HFF-Myc (cell line): ENCODE data around the gene KISS1.

Experiments
- DNase-seq: peaks from one replicate; pipeline ENCODE4 v3.0.0-alpha.2; 2011; ENCODE audit warnings: low read depth; ENCODE audit errors: extremely low read depth
- H3K4me3 ChIP-seq: replicated peaks from 2 replicates; pipeline ENCODE4 v1.5.1; 2011; ENCODE audit warnings: low read depth, mild to moderate bottlenecking, control low read depth, low read length
- TF ChIP-seq, protein P1 (sequence below): IDR thresholded peaks from 2 replicates; pipeline ENCODE4 v1.5.1; 2012; ENCODE audit warnings: mild to moderate bottlenecking, low read depth, low read length, control low read depth; ENCODE audit errors: missing control alignments

KISS1 gene

GRCh38 chr1:204141131-204141530, 55.2 kb downstream of the KISS1 start:
- DNase-seq: no peak
- TF ChIP-seq, protein P1, sequence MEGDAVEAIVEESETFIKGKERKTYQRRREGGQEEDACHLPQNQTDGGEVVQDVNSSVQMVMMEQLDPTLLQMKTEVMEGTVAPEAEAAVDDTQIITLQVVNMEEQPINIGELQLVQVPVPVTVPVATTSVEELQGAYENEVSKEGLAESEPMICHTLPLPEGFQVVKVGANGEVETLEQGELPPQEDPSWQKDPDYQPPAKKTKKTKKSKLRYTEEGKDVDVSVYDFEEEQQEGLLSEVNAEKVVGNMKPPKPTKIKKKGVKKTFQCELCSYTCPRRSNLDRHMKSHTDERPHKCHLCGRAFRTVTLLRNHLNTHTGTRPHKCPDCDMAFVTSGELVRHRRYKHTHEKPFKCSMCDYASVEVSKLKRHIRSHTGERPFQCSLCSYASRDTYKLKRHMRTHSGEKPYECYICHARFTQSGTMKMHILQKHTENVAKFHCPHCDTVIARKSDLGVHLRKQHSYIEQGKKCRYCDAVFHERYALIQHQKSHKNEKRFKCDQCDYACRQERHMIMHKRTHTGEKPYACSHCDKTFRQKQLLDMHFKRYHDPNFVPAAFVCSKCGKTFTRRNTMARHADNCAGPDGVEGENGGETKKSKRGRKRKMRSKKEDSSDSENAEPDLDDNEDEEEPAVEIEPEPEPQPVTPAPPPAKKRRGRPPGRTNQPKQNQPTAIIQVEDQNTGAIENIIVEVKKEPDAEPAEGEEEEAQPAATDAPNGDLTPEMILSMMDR: no peak
- H3K4me3 ChIP-seq: no peak overlapping the region
